IPS-20b (cell line): ENCODE results near the gene PIP5K1C.

Experiments used
- H3K27ac ChIP-seq: one replicate; pipeline ENCODE4 v1.5.1; 2013; ENCODE audit warnings: low read length
- H3K27me3 ChIP-seq: 2 replicates; pipeline ENCODE4 v1.6.1; 2013; ENCODE audit warnings: mild to moderate bottlenecking, low read length, inconsistent platforms; ENCODE audit not compliant: insufficient read depth
- H3K36me3 ChIP-seq: 2 replicates; pipeline ENCODE4 v1.6.1; 2013; ENCODE audit warnings: low read depth, mild to moderate bottlenecking, inconsistent platforms, low read length, moderate library complexity; ENCODE audit not compliant: insufficient read depth
- H3K4me1 ChIP-seq: 2 replicates; pipeline ENCODE4 v1.6.1; 2013; ENCODE audit warnings: mild to moderate bottlenecking, control low read depth, inconsistent platforms, low read length, moderate library complexity; ENCODE audit not compliant: insufficient read depth
- H3K4me3 ChIP-seq: 2 replicates; pipeline ENCODE4 v1.5.1; 2013; ENCODE audit warnings: mild to moderate bottlenecking, low read length, inconsistent platforms
- H3K9ac ChIP-seq: 2 replicates; pipeline ENCODE4 v1.6.1; 2013; ENCODE audit warnings: low read depth, mild to moderate bottlenecking, inconsistent platforms, low read length, moderate library complexity
- H3K9me3 ChIP-seq: 2 replicates; pipeline ENCODE4 v1.6.1; 2013; ENCODE audit warnings: mild to moderate bottlenecking, low read depth, low read length, inconsistent platforms; ENCODE audit not compliant: insufficient read depth

PIP5K1C gene

DNA sequence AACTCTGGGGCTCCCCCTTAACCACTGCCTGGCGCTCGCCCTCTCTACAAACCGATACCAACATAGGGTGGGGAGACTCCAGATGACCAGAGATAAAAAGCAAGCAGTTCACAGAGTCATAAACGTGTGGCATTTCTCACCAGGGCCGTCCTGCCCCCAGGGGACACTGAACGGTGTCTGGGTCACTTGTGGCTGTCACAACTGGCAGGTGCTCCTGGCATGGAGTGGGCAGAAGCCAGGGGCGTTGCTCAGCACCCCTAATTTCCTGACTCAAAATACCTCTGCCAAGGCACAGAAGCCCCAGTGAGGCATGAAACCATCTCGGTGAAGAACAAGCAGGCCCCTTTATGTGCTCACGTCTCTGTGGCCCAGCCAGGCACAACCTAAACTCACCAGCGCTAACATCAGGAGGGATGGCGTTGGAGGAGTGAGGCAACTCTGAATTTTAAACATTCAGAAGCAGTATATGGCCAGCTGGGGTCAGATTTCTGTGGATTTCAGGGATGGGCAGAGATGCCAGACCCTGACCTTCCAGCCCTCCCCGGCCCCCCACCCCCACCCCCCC, 1.8 kb downstream of the PIP5K1C start:
- Histone ChIP-seq H3K4me3 (no peak overlapping the region), H3K36me3 (no peaks in the 10 kb centered on the region), H3K27me3 (no peaks in the 10 kb centered on the region), H3K27ac (no peak overlapping the region), H3K9ac (no peak overlapping the region), H3K4me1 (no peaks in the 10 kb centered on the region), H3K9me3 (no peaks in the 10 kb centered on the region)

DNA sequence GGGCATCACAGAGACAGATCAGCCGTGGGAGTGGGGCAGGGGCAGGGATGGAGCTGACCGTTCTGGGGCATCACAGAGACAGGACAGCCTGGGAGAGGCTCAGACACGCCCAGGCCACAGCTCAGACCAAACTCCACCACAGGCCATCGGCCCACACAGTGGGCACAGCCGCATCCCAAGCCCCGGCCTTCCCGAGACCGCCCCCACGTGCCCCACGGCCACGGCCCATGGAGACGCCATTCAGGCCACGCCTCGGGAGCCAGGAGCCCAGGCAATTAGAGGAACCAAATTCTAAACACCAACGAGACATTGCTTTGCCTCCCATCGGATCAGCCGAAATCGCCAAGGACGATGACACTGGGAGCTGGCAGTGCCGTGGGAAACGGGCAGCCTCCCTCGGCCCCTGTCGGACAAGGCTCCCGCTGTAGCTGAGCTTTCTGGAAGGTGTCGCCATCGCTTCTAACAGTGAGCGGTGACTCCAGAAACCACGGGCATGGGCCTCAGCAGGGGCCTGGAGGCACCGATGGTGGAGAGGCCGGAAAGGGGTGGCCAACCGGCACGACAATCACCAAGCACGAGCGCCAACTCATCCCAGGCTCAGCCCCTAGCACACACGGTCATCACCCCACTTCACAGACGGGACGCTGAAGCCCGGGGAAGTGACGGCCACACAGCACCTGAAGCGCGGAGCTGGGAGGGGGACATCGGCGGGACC, 2.4 kb downstream of the PIP5K1C start:
- no peaks in the 10 kb centered on the region for H3K27me3 ChIP-seq
- no peaks in the 10 kb centered on the region for H3K9me3 ChIP-seq
- H3K9ac ChIP-seq: no peak overlapping the region
- no peaks in the 10 kb centered on the region for H3K36me3 ChIP-seq
- no peak overlapping the region for H3K27ac ChIP-seq
- H3K4me3 ChIP-seq: no peak overlapping the region
- H3K4me1 ChIP-seq: no peaks in the 10 kb centered on the region

DNA sequence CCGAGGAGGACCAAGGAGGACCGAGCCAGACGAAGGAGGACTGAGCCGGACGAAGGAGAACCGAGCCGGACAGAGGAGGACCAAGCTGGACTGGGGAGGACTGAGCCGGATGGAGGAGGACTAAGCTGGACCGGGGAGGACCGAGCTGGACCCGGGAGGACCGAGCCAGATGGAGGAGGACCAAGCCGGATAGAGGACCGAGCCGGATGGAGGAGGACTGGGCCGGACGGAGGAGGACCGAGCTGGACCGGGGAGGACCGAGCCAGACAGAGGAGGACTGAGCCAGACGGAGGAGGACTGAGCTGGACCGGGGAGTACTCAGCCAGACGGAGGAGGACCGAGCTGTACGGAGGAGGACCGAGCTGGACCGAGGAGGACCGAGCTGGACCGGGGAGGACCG, 3.2 kb downstream of the PIP5K1C start:
- H3K4me3 ChIP-seq: no peak overlapping the region
- no peaks in the 10 kb centered on the region for H3K4me1 ChIP-seq
- no peak overlapping the region for H3K27ac ChIP-seq
- H3K36me3 ChIP-seq: no peaks in the 10 kb centered on the region
- H3K9ac ChIP-seq: no peak overlapping the region
- no peaks in the 10 kb centered on the region for H3K27me3 ChIP-seq
- H3K9me3 ChIP-seq: no peaks in the 10 kb centered on the region

DNA sequence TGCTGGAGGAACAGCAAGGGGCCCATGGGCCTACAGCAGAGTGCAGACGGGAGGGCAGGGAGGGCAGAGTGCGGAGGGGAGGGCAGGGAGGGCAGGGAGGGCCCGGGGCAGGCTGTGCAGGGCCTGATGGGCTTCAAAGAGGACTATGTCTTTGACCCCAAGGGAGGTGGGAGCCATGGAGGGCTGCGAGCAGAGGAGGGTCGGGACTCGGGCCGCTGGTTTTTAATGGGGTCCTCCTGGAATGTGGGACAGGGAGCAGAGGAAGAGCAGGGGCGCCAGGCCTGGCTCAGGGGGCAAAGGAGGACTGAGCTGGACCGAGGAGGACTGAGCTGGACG, 3.6 kb downstream of the PIP5K1C start:
- H3K9ac ChIP-seq: no peak overlapping the region
- H3K9me3 ChIP-seq: no peaks in the 10 kb centered on the region
- no peaks in the 10 kb centered on the region for H3K4me1 ChIP-seq
- H3K27me3 ChIP-seq: no peaks in the 10 kb centered on the region
- no peaks in the 10 kb centered on the region for H3K36me3 ChIP-seq
- no peak overlapping the region for H3K4me3 ChIP-seq
- no peak overlapping the region for H3K27ac ChIP-seq

DNA sequence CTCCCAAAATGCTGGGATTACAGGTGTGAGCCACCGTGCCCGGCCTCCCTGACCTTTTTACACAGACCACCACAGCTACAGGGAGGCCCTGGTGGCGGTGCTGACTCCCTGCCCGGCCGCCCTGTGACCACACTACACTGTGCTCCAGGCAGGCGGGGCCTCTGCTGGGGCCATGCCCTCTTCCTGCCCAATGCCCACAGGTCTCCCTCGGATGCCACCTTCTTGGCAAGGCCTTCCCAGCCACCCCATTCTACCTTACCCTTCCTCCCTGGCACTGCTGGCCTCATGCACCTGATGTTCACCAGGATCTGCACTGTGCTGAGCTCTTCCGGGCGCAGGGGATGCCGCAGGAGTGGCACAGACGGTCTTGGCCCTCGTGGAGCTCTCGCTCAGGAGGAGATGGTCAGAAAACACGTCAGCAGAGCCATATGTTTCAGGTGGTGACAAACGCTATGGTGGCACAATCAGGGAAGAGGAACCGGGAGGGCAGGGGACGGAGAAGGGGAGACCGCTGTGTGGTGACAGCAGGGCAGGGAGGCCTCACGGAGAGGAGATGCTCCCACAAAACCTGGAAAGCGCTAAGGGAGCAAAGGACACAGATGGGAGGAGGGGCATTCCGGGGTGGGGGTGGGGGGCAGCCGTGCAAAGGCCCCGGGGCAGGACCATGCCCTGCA, 4.1 kb downstream of the PIP5K1C start:
- no peaks in the 10 kb centered on the region for H3K36me3 ChIP-seq
- H3K4me3 ChIP-seq: no peak overlapping the region

GRCh38 chr19:3695124-3695733, 5.0 kb downstream of the PIP5K1C start:
- H3K36me3 ChIP-seq: no peaks in the 10 kb centered on the region
- H3K4me3 ChIP-seq: no peak overlapping the region
- H3K27ac ChIP-seq: no peak overlapping the region
- no peaks in the 10 kb centered on the region for H3K9me3 ChIP-seq
- no peak overlapping the region for H3K9ac ChIP-seq
- no peaks in the 10 kb centered on the region for H3K4me1 ChIP-seq
- H3K27me3 ChIP-seq: no peaks in the 10 kb centered on the region

More for the DNA sequence above, 4.1 kb downstream of the PIP5K1C start:
- Histone ChIP-seq H3K4me1 (no peaks in the 10 kb centered on the region), H3K27me3 (no peaks in the 10 kb centered on the region), H3K9ac (no peak overlapping the region), H3K27ac (no peak overlapping the region), H3K9me3 (no peaks in the 10 kb centered on the region)

GRCh38 chr19:3694361-3695123, 5.7 kb downstream of the PIP5K1C start:
- H3K4me3 ChIP-seq: no peak overlapping the region
- H3K9ac ChIP-seq: no peak overlapping the region
- H3K4me1 ChIP-seq: no peaks in the 10 kb centered on the region
- H3K36me3 ChIP-seq: no peaks in the 10 kb centered on the region
- no peaks in the 10 kb centered on the region for H3K27me3 ChIP-seq
- no peaks in the 10 kb centered on the region for H3K9me3 ChIP-seq
- H3K27ac ChIP-seq: no peak overlapping the region

DNA sequence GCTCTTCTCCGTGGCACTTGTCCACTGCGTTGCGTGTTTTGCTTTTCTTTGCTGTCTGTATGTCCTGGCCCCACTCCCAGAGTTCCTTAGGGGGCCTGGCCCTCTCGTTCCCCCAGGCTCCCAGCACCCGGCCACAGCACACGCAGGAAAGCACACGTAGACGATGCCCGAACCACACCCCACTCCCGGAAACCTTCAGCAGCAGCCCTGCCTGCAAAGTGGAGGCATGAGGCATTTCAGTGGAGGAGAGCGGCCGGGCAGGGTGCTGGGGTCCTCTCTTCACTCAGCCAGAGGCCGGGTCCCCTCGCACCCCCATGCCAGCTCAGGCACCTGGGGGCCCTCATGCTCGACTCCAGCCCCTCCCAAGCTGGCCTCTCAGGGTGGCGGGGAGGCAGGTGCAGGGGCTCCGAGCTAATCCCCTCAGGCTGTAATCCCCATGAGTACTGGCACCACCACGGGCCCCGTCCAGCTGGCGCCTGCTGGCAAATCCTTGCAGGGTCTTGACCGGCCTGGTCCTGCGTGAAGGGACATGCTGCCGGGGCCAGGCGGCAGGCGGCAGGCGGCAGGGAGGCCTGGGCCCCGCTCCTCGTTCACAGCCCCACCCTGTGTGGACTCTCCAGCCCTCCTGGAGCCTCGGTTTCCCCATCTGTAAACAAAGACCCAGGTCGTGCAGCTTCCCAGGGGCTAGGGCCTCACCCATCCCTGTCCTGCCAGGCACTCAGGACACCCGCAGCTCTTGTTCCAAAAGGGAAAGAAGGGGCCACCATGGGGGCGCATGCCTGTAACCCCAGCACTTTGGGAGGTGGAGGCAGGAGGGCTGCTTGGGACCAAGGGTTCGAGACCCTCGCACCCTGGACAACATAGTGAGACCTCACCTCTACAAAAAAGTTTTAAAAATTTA, 7.0 kb downstream of the PIP5K1C start:
- Histone ChIP-seq H3K4me3 (no peak overlapping the region), H3K27ac (no peak overlapping the region), H3K4me1 (peaks cover 3% of the 10 kb centered on the region; the same call in 1 of the 2 replicates), H3K9ac (no peak overlapping the region), H3K27me3 (no peaks in the 10 kb centered on the region), H3K36me3 (no peaks in the 10 kb centered on the region), H3K9me3 (no peaks in the 10 kb centered on the region)

GRCh38 chr19:3692141-3693024, 7.9 kb downstream of the PIP5K1C start:
- no peaks in the 10 kb centered on the region for H3K27me3 ChIP-seq
- no peak overlapping the region for H3K4me3 ChIP-seq
- no peak overlapping the region for H3K9ac ChIP-seq
- no peaks in the 10 kb centered on the region for H3K9me3 ChIP-seq
- H3K36me3 ChIP-seq: no peaks in the 10 kb centered on the region
- peaks cover 6% of the 10 kb centered on the region; the same call in 1 of the 2 replicates for H3K4me1 ChIP-seq
- H3K27ac ChIP-seq: no peak overlapping the region

GRCh38 chr19:3691726-3692125, 8.5 kb downstream of the PIP5K1C start:
- H3K9me3 ChIP-seq: no peaks in the 10 kb centered on the region
- H3K4me1 ChIP-seq: peaks cover 6% of the 10 kb centered on the region; the same call in 1 of the 2 replicates

More at GRCh38 chr19:3691726-3692125, 8.5 kb downstream of the PIP5K1C start:
- no peak overlapping the region for H3K27ac ChIP-seq
- H3K9ac ChIP-seq: no peak overlapping the region
- H3K36me3 ChIP-seq: no peaks in the 10 kb centered on the region
- no peaks in the 10 kb centered on the region for H3K27me3 ChIP-seq
- H3K4me3 ChIP-seq: no peak overlapping the region
